MV-4-11 (cell line): Measurements from ENCODE around the gene CRYBB3.
"Not testable (repeated sequence)": the region's sequence is repeated elsewhere in the genome, so short reads cannot be mapped to it uniquely, and the experiment has no call there.

Experiments used
- DNase-seq: peaks from one replicate; lab custom pipeline; 2025; lab: John Stamatoyannopoulos, UW

Gene CRYBB3

DNA sequence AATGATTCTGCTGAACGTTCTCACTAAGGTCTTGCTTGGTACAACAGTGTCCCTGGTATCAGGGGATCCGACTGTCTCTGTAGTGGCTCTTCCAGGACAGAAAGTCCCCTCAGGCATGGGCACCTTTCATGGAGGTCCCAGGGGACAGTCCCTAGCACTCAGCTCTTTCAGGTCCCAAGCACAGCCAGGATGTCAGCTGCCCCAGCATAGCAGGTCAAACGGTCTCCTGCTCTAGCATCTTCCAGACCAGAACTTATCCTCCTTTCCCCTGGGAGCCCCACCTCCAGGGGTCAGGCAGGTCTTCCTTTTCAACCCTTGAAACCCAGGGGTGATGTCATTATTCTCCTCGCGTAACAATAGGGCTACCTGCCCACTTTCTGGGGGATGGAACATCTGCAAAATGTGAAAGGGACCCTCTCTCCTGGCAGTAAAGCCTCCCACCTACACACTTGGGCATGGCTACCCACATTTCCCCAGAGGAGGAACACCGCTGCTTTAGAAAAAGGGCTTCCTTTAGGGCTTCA is 24.7 kb upstream of the CRYBB3 start:
- no peak for DNase-seq

DNA sequence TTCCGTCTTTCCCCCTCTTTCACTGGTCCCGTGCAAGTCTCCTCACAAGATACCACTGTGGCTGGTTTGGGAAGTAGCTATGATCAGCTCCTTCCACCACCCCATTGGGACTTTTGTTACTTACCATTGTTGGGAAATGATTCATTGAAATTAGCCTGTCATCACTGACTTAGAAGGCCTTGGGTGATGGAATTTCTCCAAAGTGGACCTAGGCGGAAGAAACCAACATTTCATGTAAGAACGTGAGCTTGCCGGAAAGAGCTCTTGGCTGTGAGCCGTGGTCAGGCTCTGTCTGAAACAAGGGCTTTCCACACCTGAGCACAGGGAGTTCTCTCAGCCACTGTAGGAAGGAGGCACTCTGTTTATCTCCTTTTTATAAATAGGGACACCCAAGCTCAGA is 23.5 kb upstream of the CRYBB3 start:
- no peak for DNase-seq

DNA sequence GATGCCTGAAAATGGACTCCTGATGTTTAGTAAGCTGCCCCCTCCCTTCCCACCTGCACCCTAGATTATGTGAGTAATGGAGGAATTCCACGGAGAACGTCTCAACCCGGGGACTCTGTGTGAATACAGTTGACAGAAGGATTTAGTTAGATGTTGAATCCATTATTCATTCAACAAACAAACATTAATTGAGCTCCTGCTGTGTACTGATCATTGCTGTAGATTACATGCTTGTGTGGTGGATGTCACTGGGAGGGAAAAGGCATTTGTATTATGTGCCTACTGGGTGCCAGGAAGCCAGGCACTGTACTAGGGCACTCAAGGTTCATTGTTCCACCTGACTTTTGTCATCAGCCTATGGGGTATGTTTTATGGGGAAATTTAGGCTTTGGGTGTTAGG is 22.9 kb upstream of the CRYBB3 start:
- DNase-seq: no peak

DNA sequence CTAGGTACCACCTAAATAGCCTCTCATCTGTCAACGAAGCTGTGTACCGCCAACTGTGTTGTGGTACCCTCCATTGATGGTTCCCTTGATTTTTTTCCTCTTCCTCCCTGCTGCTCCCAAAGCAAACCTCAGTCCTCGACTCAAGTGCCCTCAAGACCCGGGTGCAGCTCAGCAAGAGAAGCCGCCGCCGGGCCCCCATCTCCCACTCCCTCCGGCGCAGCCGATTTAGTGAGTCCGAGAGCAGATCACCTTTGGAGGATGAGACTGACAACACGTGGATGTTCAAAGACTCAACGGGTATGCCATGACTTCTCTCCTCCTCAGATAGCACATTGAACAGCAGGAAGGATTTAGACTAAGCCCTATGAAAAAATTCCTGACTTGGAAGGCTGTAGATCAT is 22.4 kb upstream of the CRYBB3 start:
- DNase-seq: no peak

DNA sequence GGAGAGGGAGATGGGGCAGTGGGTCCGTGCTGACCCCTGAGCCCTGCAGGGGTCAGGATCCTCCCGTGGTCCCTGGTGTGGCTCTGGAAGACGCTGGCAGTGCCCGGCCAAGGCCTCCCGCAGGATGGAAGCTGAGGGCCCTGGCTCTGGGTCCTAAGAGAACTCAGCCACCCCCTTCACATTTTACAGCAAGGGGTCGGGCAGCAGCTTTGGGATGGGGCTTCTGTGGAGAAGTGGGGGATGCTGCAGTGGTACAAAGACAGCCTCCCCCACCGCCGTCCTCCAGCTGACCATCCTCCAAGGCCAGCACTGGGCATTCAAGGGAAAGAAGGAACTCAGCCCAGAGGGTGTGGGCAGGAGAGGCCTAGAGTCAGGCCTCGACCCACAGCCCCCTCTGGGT is 21.8 kb upstream of the CRYBB3 start:
- no peak for DNase-seq

DNA sequence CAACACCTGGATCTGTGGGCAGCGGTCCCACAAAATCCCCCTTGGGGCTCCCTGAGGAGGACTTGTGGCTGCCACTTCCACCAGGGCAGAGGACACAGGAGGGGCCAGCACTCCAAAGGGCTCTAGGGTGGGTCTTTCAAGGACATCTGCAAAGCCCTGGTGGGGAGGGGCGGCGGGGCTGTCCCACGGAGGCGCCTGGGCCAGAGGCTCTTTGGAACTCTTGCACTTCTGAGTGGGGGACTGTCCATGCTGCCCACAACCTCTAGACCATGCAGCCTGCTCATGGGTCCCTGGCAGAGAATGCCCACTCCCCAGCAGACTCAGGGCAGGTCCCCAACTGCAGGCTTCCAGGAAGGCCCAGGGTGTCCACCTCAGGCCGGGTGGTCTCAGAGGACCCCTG is 21.3 kb upstream of the CRYBB3 start:
- DNase-seq: not testable (repeated sequence)

DNA sequence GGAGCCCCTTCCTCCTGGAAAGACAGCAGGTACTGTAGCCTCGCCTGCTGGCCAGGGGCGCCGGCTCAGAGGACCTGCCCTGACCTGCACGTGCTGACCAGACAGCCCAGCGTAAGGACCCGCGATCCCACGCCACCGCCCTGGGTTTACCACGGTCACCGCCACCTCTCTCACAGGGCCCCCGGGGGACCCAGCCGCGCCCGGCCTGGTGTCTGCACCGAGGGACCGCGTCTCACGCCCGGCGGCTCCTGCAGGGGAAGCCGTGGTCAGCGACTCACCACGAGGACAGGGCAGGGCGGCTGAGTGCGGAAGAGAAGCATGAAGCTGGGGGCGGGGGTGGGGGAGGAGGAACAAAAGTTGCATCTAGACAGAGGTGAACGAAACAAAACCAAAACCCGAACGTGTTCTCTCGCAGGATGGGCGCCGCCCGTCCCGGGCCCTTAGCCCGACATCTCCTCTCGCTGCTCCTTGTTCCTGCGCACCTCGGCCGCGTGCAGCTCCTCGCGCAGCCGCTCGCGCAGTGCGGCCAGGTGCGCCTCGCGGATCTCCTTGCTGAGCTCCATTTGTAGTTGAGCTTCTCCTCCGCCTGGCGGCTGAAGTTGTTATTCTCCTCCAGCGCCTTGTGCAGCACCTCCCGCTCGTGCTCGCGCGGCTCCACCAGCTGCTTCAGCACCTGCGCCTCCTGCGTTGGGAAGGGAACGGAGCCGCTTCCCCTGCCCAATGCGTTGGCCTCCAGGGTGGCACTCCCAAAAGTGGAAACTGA is 20.6 kb upstream of the CRYBB3 start:
- not testable (repeated sequence) for DNase-seq

DNA sequence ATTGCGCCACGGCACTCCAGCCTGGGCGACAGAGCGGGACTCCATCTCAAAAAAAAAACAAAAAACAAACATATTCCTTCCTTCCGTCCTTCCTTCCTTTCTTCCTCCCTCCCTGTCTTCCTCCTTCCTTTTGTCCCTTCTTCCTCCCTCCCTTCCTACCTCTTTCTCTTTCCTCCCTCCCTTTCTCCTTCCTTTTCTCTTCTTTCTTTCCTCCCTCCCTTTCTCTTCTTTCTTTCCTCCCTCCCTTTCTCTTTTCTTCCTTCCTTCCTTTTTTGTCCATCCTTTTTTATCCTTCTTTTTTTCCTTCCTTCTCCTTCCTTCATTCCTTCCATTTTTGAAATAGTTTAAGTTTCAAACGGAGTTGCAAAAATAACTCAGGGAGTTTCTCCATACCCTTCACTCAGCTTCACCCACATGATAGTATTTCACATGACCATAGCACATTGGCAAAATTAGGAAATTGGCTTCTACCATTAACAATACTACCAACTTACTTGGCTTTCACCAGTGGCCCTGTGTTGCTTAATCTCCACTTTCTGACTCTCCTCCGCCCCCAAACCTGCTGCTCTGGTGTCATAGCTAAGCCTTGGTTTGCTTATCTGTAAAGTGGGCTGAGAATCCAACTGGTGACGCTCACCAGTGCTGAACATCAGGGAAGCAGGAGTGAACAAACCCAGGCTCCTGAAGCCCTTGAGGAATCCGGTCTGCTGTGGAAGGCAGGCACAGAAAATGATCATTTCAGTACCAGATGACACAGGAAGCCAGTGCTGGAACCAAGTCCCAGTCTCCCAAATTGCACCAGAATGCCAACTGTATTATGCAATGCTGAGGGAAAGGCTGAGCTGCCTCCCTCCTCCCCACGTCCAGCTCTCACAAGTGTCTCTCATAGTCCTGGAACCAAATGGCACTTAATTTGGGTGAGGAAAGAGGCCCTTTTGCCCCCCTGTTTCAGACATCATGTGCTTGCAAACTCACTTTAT is 17.2 kb upstream of the CRYBB3 start:
- peak; percentile 17 for DNase-seq

DNA sequence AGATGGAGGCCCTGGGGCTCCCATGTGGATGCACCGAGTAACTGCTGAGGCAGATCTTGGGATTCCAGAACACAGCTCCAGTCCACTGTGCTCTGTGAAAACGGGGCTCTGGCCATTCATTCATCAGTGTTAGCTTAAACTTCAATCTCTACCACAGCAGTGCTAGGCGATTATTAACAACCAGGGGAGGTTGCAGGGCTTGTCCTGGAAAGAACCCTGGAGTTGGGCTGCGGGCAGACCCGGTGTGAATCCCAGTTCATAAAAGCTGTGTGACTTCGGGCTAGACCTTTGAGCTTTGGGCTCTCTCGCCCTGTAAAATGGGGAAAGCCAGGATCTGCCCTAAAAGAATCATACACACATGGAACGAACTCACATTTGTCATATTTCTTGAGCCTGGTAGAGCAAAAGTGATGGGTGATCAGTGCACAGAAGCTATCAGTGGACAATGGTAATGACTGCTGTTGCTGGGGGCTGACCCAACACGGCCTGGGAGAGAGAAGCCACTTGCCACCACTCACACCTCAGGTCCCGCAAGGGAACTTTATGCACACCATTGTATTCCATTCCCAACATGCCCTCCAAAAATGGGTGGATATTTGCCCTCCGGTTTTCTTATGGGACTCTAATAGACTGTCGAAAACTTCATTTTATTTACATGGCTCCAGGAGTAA is 15.6 kb upstream of the CRYBB3 start:
- DNase-seq: no peak

DNA sequence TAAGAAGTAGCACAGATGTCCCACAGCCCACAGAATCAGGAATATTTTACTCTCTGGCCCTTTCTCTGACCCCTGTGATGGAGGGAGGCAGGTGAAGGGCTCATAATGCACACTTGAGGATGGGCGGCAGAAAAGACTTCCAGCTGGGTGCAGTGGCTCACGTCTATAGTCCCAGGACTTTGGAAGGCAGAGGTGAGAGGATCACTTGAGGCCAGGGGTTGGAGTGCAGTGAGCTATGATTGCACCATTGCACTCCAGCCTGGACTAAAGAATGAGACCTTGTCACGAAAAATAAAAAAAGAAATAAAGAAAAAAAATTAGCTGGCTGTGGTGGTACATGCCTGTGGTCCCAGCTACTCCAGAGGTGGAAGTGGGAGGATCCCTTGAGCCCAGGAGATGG is 13.5 kb upstream of the CRYBB3 start:
- no peak for DNase-seq

DNA sequence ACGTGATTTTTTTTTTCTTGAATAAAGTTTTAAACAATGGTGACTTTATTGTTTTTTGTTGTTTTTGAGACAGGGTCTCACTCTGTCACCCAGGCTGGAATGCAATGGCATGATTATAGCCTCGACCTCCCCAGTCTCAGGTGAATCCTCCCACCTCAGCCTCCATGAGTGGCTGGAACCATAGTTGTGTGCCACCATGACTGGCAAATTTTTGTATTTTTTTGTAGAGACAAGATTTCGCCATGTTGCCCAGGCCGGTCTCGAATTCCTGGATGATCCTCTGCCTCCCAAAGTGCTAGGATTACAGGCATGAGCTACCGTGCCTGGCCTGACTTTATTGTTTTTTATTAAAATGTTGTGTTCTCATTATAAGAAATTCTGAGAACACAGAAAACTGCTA is 12.2 kb upstream of the CRYBB3 start:
- DNase-seq: no peak

DNA sequence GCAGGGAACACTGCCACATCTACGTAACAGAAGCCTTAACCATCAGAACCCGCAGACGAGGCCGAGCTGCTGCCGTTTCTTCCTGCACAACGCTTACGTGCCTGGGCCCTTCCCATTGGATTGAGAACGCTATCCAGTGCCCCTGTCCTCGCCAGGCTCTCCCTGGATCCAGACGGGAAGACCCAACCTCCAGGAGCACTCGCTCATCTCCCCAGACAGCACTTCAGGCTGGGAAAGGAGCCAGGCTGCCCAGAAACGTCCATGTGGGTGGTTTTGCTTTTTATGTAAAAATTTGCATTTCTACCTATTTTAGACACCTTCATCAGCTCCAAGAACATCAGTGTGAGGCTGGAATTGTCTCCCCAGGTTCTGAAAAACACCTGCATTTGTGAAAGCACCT is 7.3 kb upstream of the CRYBB3 start:
- no peak for DNase-seq

DNA sequence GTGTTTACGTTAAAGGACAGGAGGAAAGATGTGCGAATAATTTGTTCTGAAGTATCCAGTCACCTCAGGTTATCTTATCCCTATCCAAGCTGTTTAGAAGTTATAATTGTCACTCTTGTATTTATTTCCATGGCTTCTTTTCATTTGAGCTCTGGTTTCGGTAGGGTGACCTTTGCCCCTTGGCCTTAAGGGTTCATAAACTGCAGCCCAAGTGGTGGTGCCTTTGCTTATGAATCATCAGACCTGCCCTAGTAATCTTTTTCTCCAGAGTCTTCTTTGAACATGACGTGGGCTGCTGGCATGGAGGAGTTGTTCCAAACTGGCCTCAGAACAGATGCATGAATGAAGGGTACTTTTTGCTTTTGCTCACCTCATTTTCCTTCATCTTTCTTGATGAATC is 6.5 kb upstream of the CRYBB3 start:
- DNase-seq: no peak

DNA sequence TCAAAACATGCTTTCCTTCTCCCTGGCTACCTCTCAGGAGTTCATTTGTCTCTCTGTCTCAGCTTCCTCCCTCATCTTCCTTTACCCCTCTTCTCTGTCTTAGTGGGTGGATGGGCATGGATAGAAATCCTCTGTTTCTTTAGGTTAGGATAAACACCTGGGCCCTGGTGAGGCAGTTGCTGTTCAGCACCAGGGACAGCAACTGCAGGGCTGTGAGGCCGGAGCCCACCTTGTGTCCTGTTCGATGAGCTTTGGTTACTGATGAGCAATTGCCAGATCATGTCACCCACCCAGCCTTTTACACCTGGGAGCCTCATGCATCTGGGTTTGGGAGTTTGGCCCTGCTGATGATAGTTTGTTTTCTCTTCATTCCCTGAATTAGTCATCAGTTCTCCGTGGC is 6.1 kb upstream of the CRYBB3 start:
- no peak for DNase-seq

DNA sequence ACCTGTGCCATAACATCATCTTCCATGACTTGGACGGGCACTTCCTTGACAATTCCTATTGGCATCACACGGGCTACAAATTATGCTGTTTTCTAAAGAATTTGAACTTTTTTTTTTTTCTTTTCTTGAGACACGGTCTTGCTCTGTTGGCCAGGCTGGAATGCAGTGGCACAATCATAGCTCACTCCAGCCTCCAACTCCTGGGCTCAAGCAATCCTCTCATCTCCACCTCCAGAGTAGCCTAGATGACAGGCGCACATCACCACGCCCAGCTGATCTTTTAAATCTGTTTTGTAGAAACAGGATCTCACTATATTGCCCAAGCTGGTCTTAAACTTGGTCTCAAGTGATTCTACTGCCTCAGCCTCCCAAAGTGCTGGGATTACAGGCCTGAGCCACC is 3.3 kb upstream of the CRYBB3 start:
- no peak for DNase-seq

DNA sequence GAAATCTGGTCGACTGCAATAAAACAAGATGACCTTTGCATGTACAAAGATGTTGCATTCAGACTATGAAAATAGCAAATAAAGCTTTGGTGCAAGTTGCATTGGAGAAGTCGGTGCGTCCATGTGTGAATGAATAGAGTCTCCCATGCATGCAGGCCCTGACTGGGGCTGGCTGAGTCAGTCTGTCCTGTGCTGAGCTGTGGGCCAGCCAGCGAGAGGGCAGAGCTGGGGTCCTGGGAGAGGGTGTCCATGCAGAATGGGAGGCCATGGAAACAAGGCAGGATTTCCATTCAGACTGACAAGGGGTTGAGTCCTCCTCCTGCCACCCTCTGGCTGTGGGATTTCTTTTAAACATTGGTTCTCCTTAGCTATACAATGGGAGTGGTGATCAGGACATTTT is 2.3 kb upstream of the CRYBB3 start:
- DNase-seq: no peak

DNA sequence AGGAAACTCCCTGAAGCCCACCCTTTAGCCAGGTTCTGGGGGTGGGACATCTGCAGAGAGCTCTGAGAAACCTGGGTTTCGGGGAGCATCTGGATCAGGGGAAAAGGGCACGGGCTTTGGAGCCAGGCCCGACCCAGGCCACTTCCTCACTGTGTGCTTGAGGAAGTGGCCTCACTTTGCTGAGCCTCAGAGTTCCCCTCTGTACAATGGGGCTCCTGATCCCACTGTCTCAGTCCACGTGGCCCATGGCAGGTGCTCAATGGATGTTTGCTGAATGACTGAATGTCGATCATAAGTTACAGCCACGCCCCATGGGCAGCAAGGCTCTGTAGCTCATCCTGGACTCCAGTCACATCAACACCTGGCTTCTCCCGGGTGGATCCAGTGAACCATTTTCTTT is 1.3 kb downstream of the CRYBB3 start:
- no peak for DNase-seq

DNA sequence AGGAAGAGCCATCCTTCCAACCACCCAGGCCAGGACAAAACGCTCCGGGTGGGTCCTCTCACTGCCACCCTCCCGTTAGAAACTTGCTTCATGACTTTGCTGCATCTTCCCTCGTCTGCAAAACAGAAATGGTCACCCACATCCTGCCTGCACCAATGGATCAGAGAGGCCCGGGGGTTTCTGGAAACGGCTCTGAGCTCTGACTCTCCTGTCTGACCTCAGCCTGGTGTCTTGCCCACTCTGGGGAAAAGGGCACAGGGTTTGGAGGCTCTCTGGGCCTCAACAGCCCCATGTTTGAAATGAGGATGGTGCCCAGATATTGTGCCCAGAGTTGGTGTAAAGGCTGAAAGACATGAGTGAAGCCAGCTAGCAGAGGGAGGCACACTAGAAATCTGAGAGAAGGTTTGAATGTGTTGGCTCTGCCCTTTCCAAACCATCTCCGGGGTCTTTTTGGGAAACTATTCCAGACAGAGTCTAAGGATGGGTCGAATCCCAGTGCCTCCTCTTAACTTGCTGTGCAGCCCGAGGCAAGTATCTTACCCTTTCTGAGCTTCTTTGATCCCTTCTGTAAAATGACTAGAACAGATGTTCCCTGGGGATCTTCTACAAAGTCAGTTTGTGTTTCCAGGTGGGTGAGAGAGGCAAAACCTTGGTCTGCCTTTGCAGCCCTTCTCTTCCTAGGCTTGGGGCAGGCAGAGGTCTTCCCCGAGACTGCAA is 2.1 kb downstream of the CRYBB3 start:
- DNase-seq: no peak

DNA sequence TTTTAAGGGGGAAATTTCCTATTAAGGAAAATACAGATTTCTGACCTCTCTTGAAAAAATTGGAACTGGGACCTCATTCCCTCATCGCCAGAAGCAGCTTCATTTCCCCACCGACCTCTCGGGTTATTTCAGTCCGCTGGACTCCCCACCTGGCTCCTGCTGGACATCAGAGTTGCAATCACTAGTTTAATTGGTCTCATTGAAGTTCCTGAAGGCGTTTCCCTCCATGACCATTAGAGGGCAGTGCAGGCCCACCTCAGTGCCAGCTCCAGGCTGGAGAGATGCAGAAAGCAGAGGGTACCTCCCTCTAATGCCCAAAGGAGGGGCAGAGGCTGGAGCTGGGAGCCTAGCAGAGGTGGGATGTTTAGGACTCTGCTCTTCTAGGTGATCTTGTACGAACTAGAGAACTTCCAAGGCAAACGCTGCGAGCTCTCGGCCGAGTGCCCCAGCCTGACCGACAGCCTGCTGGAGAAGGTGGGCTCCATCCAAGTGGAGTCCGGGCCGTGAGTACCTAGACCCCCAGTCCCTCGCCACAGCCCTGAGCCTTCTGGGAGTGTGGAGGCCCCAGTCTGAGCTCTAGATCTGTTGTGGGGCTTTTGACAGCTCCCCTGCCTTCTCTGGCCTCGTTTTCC is 2.7 kb downstream of the CRYBB3 start:
- peak; percentile 34 for DNase-seq

DNA sequence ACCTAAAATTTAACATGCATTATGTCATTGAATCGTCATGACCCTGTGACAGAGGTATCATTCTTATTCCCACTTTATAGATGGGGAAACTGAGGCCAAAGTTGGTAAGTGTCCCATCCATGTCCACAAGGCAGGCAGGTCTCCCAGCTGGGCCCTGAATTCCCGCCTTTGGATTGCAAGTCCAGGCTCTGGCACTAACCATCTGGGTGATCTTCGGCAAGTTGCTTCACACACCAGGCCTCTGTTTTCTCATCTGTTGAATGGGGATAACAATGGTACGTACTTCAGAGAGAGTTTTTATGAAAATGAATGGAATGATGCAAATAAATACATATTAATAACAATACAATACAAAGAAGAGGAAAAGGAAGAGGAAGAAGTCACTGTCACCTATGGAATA is 3.4 kb downstream of the CRYBB3 start:
- DNase-seq: no peak

DNA sequence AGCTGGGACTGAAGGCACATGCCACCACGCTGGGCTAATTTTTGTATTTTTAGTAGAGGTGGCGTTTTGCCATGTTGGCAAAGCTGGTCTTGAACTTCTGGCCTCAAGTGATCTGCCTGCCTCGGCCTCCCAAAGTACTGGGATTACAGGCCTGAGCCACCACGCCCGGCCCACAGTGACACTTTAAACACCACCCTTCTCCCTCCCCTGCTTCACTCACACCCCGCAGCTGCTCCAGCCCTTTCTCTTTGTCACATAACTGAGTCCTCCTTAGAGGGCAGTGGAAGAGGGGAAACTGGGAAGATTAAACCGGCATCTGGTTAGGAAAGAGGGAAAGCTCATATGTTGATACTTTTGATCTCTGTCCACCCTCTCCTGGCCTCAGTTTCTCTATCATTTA is 4.9 kb downstream of the CRYBB3 start:
- not testable (repeated sequence) for DNase-seq
